Stimulated activated CD4-positive, alpha-beta T cell treated with anti-CD3 and anti-CD28 coated beads, Interleukin-1b, Interleukin-23, amount 100 ng/mL, for 48 hours (primary cell): ENCODE results near the gene NUP58.
"Not testable (repeated sequence)": the region's sequence is repeated elsewhere in the genome, so short reads cannot be mapped to it uniquely, and the experiment has no call there.

ENCODE experiments used
- DNase-seq: peaks from one replicate; pipeline ENCODE4 v3.0.0-alpha.2; 2020

The NUP58 gene

GRCh38 chr13:25306671-25307464 is 5.4 kb downstream of the NUP58 start:
- no peak for DNase-seq

GRCh38 chr13:25310891-25311290 is 9.5 kb downstream of the NUP58 start:
- no peak for DNase-seq

GRCh38 chr13:25318946-25319345 is 17.5 kb downstream of the NUP58 start:
- not testable (repeated sequence) for DNase-seq

- no peak for DNase-seq
Observed at GRCh38 chr13:25319771-25320170, 18.3 kb downstream of the NUP58 start.

- no peak for DNase-seq
Observed at GRCh38 chr13:25324100-25324499, 22.7 kb downstream of the NUP58 start.

- DNase-seq, result no peak
Observed at GRCh38 chr13:25329706-25330105, 28.3 kb downstream of the NUP58 start.

GRCh38 chr13:25330541-25330940 is 29.1 kb downstream of the NUP58 start:
- DNase-seq, result no peak

GRCh38 chr13:25335856-25336255 is 34.4 kb downstream of the NUP58 start:
- DNase-seq, result no peak

- no peak for DNase-seq
Observed at GRCh38 chr13:25345576-25345975, 44.2 kb downstream of the NUP58 start.

GRCh38 chr13:25347151-25347550 is 45.7 kb downstream of the NUP58 start:
- DNase-seq, result no peak

- no peak for DNase-seq
Observed at GRCh38 chr13:25351404-25351803, 50.0 kb downstream of the NUP58 start.

- DNase-seq, result no peak
Observed at GRCh38 chr13:25352230-25352629, 50.8 kb downstream of the NUP58 start.

GRCh38 chr13:25352806-25353205 is 51.4 kb downstream of the NUP58 start:
- no peak for DNase-seq

- no peak for DNase-seq
Observed at GRCh38 chr13:25353344-25353743, 51.9 kb downstream of the NUP58 start.

GRCh38 chr13:25354377-25354776 is 53.0 kb downstream of the NUP58 start:
- DNase-seq, result no peak

DNA sequence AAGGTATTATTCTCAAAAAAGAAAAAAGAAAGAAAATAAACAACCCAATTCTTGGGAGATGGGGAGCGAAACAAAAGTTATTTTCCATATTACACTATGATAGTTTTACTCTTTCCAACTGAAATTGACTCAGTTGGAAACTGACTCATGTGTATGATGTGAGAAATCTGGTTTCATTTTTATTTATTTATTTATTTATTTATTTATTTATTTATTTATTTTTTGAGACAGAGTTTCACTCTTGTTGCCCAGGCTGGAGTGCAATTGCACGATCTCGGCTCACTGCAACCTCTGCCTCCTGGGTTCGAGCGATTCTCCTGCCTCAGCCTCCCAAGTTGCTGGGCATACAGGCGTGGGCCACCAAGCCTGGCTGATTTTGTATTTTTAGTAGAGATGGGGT is 59.0 kb downstream of the NUP58 start:
- DNase-seq, result not testable (repeated sequence)

- DNase-seq, result no peak
Observed at GRCh38 chr13:25365720-25366235, 64.4 kb downstream of the NUP58 start.

GRCh38 chr13:25371158-25371874 is 69.9 kb downstream of the NUP58 start:
- no peak for DNase-seq

DNA sequence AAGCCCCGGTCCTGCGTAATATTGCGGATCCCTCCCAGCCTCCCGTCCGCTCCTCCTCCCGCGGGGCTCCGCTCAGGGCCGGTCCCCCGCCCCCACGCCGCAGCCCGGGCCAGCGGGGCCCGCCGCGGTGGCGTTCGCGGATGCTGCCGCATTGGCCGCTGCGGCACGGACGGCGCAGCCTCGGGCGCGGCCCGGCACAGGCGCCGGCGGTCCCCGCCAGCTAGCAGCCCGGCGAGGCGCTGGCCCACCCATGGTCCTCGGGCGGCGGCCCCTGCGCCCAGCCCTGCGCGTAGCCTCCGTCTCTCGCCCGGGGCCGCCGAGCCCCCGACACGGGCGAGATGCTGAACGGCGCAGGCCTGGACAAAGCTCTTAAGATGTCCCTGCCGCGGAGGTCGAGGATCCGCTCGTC is 70.5 kb downstream of the NUP58 start, which contains the start of gene ATP8A2:
ATP8A2 (plus strand) TSS at position 100 of the 409 bp plus-strand sequence; CDS start at position 339, 239 bp downstream.
- no peak for DNase-seq

DNA sequence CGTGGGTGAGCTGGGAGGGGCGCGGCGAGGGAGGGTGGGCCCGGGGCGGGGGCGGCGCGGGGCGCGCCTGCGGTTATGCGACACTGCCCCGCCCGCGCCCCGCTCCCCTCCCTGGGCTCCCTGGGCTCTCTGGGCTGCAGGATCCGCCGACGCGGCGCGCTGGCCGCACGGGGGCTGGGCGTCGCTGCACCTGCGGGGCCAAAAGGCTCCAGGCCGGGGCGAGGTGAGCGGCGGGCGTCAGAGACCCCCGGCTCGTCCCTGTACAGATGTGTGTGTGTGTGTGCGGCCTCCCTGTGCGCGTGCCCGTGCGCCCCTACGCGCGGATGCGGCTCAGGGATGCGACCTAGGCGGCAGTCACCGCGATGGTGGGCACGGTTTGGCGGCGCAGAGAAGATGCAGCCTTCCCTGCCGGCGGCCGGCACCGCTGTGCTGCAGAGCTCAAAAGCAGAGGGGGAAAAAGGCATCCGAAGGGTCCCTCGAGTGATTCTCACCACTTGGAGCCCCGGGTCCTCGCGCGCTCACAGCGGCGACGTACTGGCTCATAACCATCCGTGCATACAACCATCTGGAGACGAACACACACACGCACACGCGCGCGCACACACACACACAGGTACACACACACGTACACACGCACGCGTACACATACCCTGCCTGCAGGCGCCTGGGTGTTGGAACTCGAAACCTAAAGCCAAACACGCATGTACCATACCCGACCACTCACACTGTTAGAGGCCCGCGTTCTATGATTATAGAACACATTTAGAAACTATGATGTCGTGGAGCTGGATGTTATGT is 71.1 kb downstream of the NUP58 start:
- DNase-seq, result no peak

GRCh38 chr13:25375727-25376358 is 74.4 kb downstream of the NUP58 start:
- DNase-seq, result peak; percentile 10

- no peak for DNase-seq
Observed at GRCh38 chr13:25377244-25377962, 76.0 kb downstream of the NUP58 start.
